Stomach (tissue), 4 donors: ENCODE results near the gene SKIC2.

Experiments
- EP300 ChIP-seq: sonication (generic); formaldehyde crosslinking; IDR thresholded peaks from one replicate; pipeline ENCODE4 v1.6.1; 2017; ENCODE audit warnings: antibody characterized with exemption
- POLR2A ChIP-seq, 4 donors: fragments of 450-650 bp; IDR thresholded peaks; one replicate each; pipeline ENCODE4 v1.6.1; 2016; ENCODE audit warnings: antibody characterized with exemption in 4 of 4, control low read depth in 2 of 4, mild to moderate bottlenecking in 1 of 4, moderate library complexity in 1 of 4
- POLR2AphosphoS5 ChIP-seq, 3 donors: sonication (generic); formaldehyde crosslinking; IDR thresholded peaks; one replicate each; pipeline ENCODE4 v1.6.1; 2016; ENCODE audit warnings: antibody characterized with exemption in 3 of 3
- TF ChIP-seq, protein P1 (sequence below), 7 experiments: fragments of 450-650 bp in 4 of 7; fragments of 200-600 bp in 3 of 7; sonication (generic) in 3 of 7; IDR thresholded peaks; one replicate each; pipeline ENCODE4 v1.5.1; 2016 to 2019; ENCODE audit warnings: antibody characterized with exemption in 7 of 7, control low read depth in 2 of 7, mild to moderate bottlenecking in 1 of 7

DNA sequence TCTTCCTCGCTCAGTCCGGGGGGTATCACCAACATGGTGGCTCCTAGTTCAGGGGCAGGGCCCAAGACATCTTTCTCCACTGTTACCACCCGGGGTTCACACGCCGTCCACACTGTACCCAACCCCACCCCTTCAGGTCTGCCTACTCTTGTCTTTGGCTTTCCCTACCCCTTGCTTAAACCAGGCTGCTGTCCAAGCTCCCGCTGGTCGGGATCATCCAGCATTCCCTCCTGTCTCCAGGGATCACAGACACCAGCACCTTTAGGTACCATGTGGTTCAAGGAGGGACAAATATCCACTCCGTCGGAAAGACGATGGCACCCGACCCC, 599 bp upstream of the SKIC2 start:
- TF ChIP-seq POLR2A (IDR thresholded peaks at IDR 0.05), result no peak
- TF ChIP-seq, protein P1, sequence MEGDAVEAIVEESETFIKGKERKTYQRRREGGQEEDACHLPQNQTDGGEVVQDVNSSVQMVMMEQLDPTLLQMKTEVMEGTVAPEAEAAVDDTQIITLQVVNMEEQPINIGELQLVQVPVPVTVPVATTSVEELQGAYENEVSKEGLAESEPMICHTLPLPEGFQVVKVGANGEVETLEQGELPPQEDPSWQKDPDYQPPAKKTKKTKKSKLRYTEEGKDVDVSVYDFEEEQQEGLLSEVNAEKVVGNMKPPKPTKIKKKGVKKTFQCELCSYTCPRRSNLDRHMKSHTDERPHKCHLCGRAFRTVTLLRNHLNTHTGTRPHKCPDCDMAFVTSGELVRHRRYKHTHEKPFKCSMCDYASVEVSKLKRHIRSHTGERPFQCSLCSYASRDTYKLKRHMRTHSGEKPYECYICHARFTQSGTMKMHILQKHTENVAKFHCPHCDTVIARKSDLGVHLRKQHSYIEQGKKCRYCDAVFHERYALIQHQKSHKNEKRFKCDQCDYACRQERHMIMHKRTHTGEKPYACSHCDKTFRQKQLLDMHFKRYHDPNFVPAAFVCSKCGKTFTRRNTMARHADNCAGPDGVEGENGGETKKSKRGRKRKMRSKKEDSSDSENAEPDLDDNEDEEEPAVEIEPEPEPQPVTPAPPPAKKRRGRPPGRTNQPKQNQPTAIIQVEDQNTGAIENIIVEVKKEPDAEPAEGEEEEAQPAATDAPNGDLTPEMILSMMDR (IDR thresholded peaks at IDR 0.05), result peak in 1 of 7 experiments; percentile 10
- TF ChIP-seq POLR2AphosphoS5 (IDR thresholded peaks at IDR 0.05), result no peak
- no peak for TF ChIP-seq EP300
